HCT116 (cell line): ENCODE results near the gene ACBD7.

Experiments used
- CTCF ChIP-seq, 3 experiments: fragments of 200-600 bp in 1 of 3; sonication (generic) in 1 of 3; IDR thresholded peaks in 2 of 3; conservative IDR thresholded peaks in 1 of 3; 2 replicates each; pipeline ENCODE4 v1.5.1; 2012 to 2017; ENCODE audit warnings: low read depth in 2 of 3, low read length in 2 of 3, antibody characterized with exemption in 1 of 3, borderline replicate concordance in 1 of 3, control low read depth in 1 of 3, mild to moderate bottlenecking in 1 of 3, mixed read lengths in 1 of 3, mixed run types in 1 of 3, moderate library complexity in 1 of 3; ENCODE audit not compliant: insufficient read depth in 1 of 3
- MAX ChIP-seq: IDR thresholded peaks from 2 replicates; pipeline ENCODE4 v1.6.1; 2012
- RAD21 ChIP-seq: IDR thresholded peaks from 2 replicates; pipeline ENCODE4 v1.6.1; 2012; ENCODE audit warnings: low read depth, mild to moderate bottlenecking
- ZNF274 ChIP-seq: fragments of 200-500 bp; sonication (Bioruptor generic); IDR thresholded peaks from 2 replicates; pipeline ENCODE4 v1.6.1; 2014; ENCODE audit warnings: mild to moderate bottlenecking, low read depth, low read length, inconsistent platforms

- TF ChIP-seq MAX, result no peak
- no peak for TF ChIP-seq CTCF (IDR thresholded peaks at IDR 0.05 in 2 of 3, conservative IDR thresholded peaks at IDR 0.05 in 1 of 3; ENCODE audit: borderline replicate concordance in 1 of 3, insufficient read depth in 1 of 3, low read depth in 2 of 3, low read length in 2 of 3)
- TF ChIP-seq ZNF274, result no peak
- TF ChIP-seq RAD21, result no peak
These were observed 50.2 kb downstream of the ACBD7 start for GRCh38 chr10:15038416-15038815.
